ENCODE results near the gene TBX3.
A peak's percentile ranks its signal among the peaks of the same experiment; 100 is the strongest.

TBX3 gene

GRCh38 chr12:114682785-114683708, 928 bp downstream of the TBX3 start:
- peak; percentile 43 for DNase-seq (ENCODE audit: low spot score)

GRCh38 chr12:114682106-114682784, 1.7 kb downstream of the TBX3 start:
- no peak for DNase-seq (ENCODE audit: low spot score)

GRCh38 chr12:114681116-114681871, 2.7 kb downstream of the TBX3 start:
- peak; percentile 52 for DNase-seq (ENCODE audit: low spot score)

GRCh38 chr12:114680604-114681069, 3.3 kb downstream of the TBX3 start:
- peak; percentile 39 for DNase-seq (ENCODE audit: low spot score)

GRCh38 chr12:114679942-114680341, 4.0 kb downstream of the TBX3 start:
- no peak for DNase-seq (ENCODE audit: low spot score)

- DNase-seq (ENCODE audit: low spot score), result peak; percentile 48
Observed at GRCh38 chr12:114679452-114679875, 4.5 kb downstream of the TBX3 start.

GRCh38 chr12:114678718-114679117, 5.3 kb downstream of the TBX3 start:
- no peak for DNase-seq (ENCODE audit: low spot score)

- DNase-seq (ENCODE audit: low spot score), result no peak
Observed at GRCh38 chr12:114678028-114678427, 5.9 kb downstream of the TBX3 start.

GRCh38 chr12:114676142-114676741, 7.7 kb downstream of the TBX3 start:
- no peak for DNase-seq (ENCODE audit: low spot score)

GRCh38 chr12:114674251-114675047, 9.5 kb downstream of the TBX3 start:
- DNase-seq (ENCODE audit: low spot score), result no peak

GRCh38 chr12:114673901-114674250, 10.1 kb downstream of the TBX3 start:
- no peak for DNase-seq (ENCODE audit: low spot score)

- peak; percentile 79 for DNase-seq (ENCODE audit: low spot score)
Observed at GRCh38 chr12:114673169-114673833, 10.7 kb downstream of the TBX3 start.

GRCh38 chr12:114672817-114673168, 11.2 kb downstream of the TBX3 start:
- DNase-seq (ENCODE audit: low spot score), result no peak

GRCh38 chr12:114671443-114672411, 12.2 kb downstream of the TBX3 start:
- DNase-seq (ENCODE audit: low spot score), result peak; percentile 79

GRCh38 chr12:114671066-114671442, 12.9 kb downstream of the TBX3 start:
- no peak for DNase-seq (ENCODE audit: low spot score)

GRCh38 chr12:114670291-114670980, 13.5 kb downstream of the TBX3 start:
- no peak for DNase-seq (ENCODE audit: low spot score)

- DNase-seq (ENCODE audit: low spot score), result peak; percentile 74
Observed at GRCh38 chr12:114669401-114670290, 14.3 kb downstream of the TBX3 start.

- no peak for DNase-seq (ENCODE audit: low spot score)
Observed at GRCh38 chr12:114668886-114669288, 15.1 kb downstream of the TBX3 start.

All from hepatic stellate cell (primary cell).